HEK293 (cell line): ENCODE results near the gene FOXD1.

Experiments
- CTCF ChIA-PET: fragments of 350-600 bp; formaldehyde crosslinking; extraction: SDS; loops from one replicate; lab custom pipeline; 2021; ENCODE audit warnings: antibody characterized with exemption; lab: Yijun Ruan, JAX
- POLR2A ChIA-PET: fragments of 300-600 bp; formaldehyde crosslinking; extraction: SDS; loops from one replicate; lab custom pipeline; 2020; ENCODE audit warnings: antibody characterized with exemption, inconsistent platforms; lab: Yijun Ruan, JAX
- H3K27ac ChIP-seq: fragments of 200-500 bp; sonication (Bioruptor generic); 2 replicates; pipeline ENCODE4 v1.5.1; 2014; ENCODE audit warnings: low read depth, low read length, control low read depth, inconsistent platforms; ENCODE audit errors: extremely low read depth
- H3K36me3 ChIP-seq, 2 experiments: fragments of 200-500 bp in 1 of 2; sonication (Bioruptor generic) in 1 of 2; 1 replicate in 1 of 2; 2 replicates in 1 of 2; pipeline ENCODE4 v1.5.1; 2014 to 2017; ENCODE audit warnings: inconsistent platforms in 2 of 2, low read length in 2 of 2; ENCODE audit not compliant: control insufficient read depth in 2 of 2, insufficient read depth in 1 of 2
- H3K4me1 ChIP-seq: fragments of 200-500 bp; sonication (Bioruptor generic); 2 replicates; pipeline ENCODE4 v1.5.1; 2014; ENCODE audit warnings: mild to moderate bottlenecking, low read length, inconsistent platforms; ENCODE audit not compliant: control insufficient read depth, insufficient read depth
- H3K4me3 ChIP-seq: 2 replicates; pipeline ENCODE4 v1.5.1; 2011; ENCODE audit warnings: low read depth, mild to moderate bottlenecking, control low read depth, low read length, moderate library complexity
- H3K9me3 ChIP-seq: fragments of 200-500 bp; sonication (Bioruptor generic); 2 replicates; pipeline ENCODE4 v1.5.1; 2014; ENCODE audit warnings: low read depth, low read length, inconsistent platforms; ENCODE audit not compliant: control insufficient read depth, insufficient read depth
- EGR2 ChIP-seq: fragments of 450-650 bp; formaldehyde crosslinking; IDR thresholded peaks from 2 replicates; pipeline ENCODE4 v1.5.1; 2016; ENCODE audit warnings: low read depth, missing biosample characterization, missing genetic modification characterization
- GLIS2 ChIP-seq: fragments of 450-650 bp; formaldehyde crosslinking; IDR thresholded peaks from 2 replicates; pipeline ENCODE4 v1.5.1; 2016; ENCODE audit warnings: missing biosample characterization, missing genetic modification characterization
- HIC1 ChIP-seq: fragments of 450-650 bp; formaldehyde crosslinking; IDR thresholded peaks from 2 replicates; pipeline ENCODE4 v1.5.1; 2016; ENCODE audit warnings: missing biosample characterization, missing genetic modification characterization
- PATZ1 ChIP-seq: fragments of 450-650 bp; formaldehyde crosslinking; IDR thresholded peaks from 2 replicates; pipeline ENCODE4 v1.5.1; 2016; ENCODE audit warnings: missing biosample characterization, missing genetic modification characterization
- PRDM1 ChIP-seq: fragments of 450-650 bp; formaldehyde crosslinking; IDR thresholded peaks from 2 replicates; pipeline ENCODE4; 2016; ENCODE audit warnings: missing biosample characterization, missing genetic modification characterization
- TSHZ1 ChIP-seq: fragments of 450-650 bp; formaldehyde crosslinking; IDR thresholded peaks from 2 replicates; pipeline ENCODE4 v1.5.1; 2016; ENCODE audit warnings: missing biosample characterization, missing genetic modification characterization, borderline replicate concordance
- ZBTB20 ChIP-seq: fragments of 450-650 bp; formaldehyde crosslinking; IDR thresholded peaks from 2 replicates; pipeline ENCODE4 v1.5.1; 2016; ENCODE audit warnings: missing biosample characterization, missing genetic modification characterization
- ZBTB48 ChIP-seq: fragments of 450-650 bp; formaldehyde crosslinking; IDR thresholded peaks from 2 replicates; pipeline ENCODE4 v1.5.1; 2016; ENCODE audit warnings: missing biosample characterization, missing genetic modification characterization
- ZNF48 ChIP-seq: fragments of 450-650 bp; formaldehyde crosslinking; IDR thresholded peaks from 2 replicates; pipeline ENCODE4 v1.5.1; 2016; ENCODE audit warnings: missing biosample characterization, missing genetic modification characterization
- ZNF513 ChIP-seq: fragments of 450-650 bp; IDR thresholded peaks from 2 replicates; pipeline ENCODE4 v1.5.1; 2018; ENCODE audit warnings: missing biosample characterization, missing genetic modification characterization
- ZNF530 ChIP-seq: fragments of 450-650 bp; formaldehyde crosslinking; IDR thresholded peaks from 2 replicates; pipeline ENCODE4 v1.5.1; 2016; ENCODE audit warnings: low read depth, missing biosample characterization, missing genetic modification characterization
- ZNF561 ChIP-seq: fragments of 450-650 bp; IDR thresholded peaks from 2 replicates; pipeline ENCODE4 v1.5.1; 2018; ENCODE audit warnings: missing biosample characterization, missing genetic modification characterization, borderline replicate concordance
- ZNF571 ChIP-seq: fragments of 450-650 bp; formaldehyde crosslinking; IDR thresholded peaks from 2 replicates; pipeline ENCODE4 v1.5.0; 2017; ENCODE audit warnings: missing biosample characterization, missing genetic modification characterization
- ZNF629 ChIP-seq: fragments of 450-650 bp; formaldehyde crosslinking; IDR thresholded peaks from 2 replicates; pipeline ENCODE4 v1.5.1; 2017; ENCODE audit warnings: missing biosample characterization, missing genetic modification characterization
- ZNF660 ChIP-seq: fragments of 450-650 bp; IDR thresholded peaks from 2 replicates; pipeline ENCODE4 v1.5.1; 2018; ENCODE audit warnings: missing biosample characterization, mild to moderate bottlenecking, missing genetic modification characterization
- ZNF692 ChIP-seq: fragments of 450-650 bp; formaldehyde crosslinking; IDR thresholded peaks from 2 replicates; pipeline ENCODE4 v1.5.1; 2016; ENCODE audit warnings: missing biosample characterization, missing genetic modification characterization
- ZNF76 ChIP-seq: fragments of 450-650 bp; formaldehyde crosslinking; IDR thresholded peaks from 2 replicates; pipeline ENCODE4; 2016; ENCODE audit warnings: low read depth, missing biosample characterization, missing genetic modification characterization, borderline replicate concordance

The FOXD1 gene

GRCh38 chr5:73452215-73452614 is 3.6 kb upstream of the FOXD1 start:
- no peaks in the 10 kb centered on the region for H3K36me3 ChIP-seq
- CTCF ChIA-PET: no interaction called here
- POLR2A ChIA-PET: no interaction called here
- no peak overlapping the region for H3K4me3 ChIP-seq
- no peaks in the 10 kb centered on the region for H3K4me1 ChIP-seq
- no peak overlapping the region for H3K27ac ChIP-seq
- no peaks in the 10 kb centered on the region for H3K9me3 ChIP-seq
- peak; percentile 58; the same call in 1 of the 2 replicates for TF ChIP-seq PRDM1
- TF ChIP-seq ZNF48: no peak
- TF ChIP-seq TSHZ1 (tag by site-specific recombination): no peak

GRCh38 chr5:73451224-73452130 is 2.9 kb upstream of the FOXD1 start:
- no peaks in the 10 kb centered on the region for H3K36me3 ChIP-seq
- ChIA-PET POLR2A (no interaction called here), CTCF (interaction anchor here (0.6 to 5.1 kb wide), 40 partner anchors 9 to 530 kb away, joined by 3 to 56 read pairs (median 4); no protein-coding TSS in a partner anchor)
- no peaks in the 10 kb centered on the region for H3K9me3 ChIP-seq
- peak overlapping the region; percentile 39; the same call in 1 of the 2 replicates for H3K27ac ChIP-seq
- H3K4me3 ChIP-seq: peak overlapping the region; percentile 43
- no peaks in the 10 kb centered on the region for H3K4me1 ChIP-seq
- TF ChIP-seq ZNF530 (no peak), EGR2 (tag by site-specific recombination) (peak; percentile 76), HIC1 (peak; percentile 50; the same call in 1 of the 2 replicates), ZNF513 (tag by site-specific recombination) (no peak), ZNF629 (no peak), ZNF76 (tag by site-specific recombination) (peak; percentile 36; the same call in 1 of the 2 replicates), ZNF561 (tag by site-specific recombination) (peak; percentile 52; the same call in 1 of the 2 replicates), ZNF571 (tag by site-specific recombination) (no peak), ZBTB20 (tag by site-specific recombination) (peak; percentile 87), PATZ1 (tag by site-specific recombination) (peak; percentile 51; the same call in 1 of the 2 replicates), ZBTB48 (tag by site-specific recombination) (peak; percentile 24; the same call in 1 of the 2 replicates), TSHZ1 (tag by site-specific recombination) (no peak), GLIS2 (tag by site-specific recombination) (peak; percentile 73), ZNF660 (tag by site-specific recombination) (peak; percentile 58; the same call in 1 of the 2 replicates), ZNF692 (tag by site-specific recombination) (peak; percentile 64; the same call in 1 of the 2 replicates)
